Stomach smooth muscle (tissue), 2 donors: ENCODE data around the gene PPP1R3G.

ENCODE experiments used
- H3K27ac ChIP-seq: one replicate; pipeline ENCODE4 v1.7.0; 2013; ENCODE audit warnings: mild to moderate bottlenecking, low read length, inconsistent platforms
- H3K27me3 ChIP-seq, 2 donors: one replicate each; pipeline ENCODE4 v1.7.0; 2013; ENCODE audit warnings: low read length in 2 of 2; ENCODE audit not compliant: insufficient read depth in 2 of 2, control insufficient read depth in 1 of 2
- H3K36me3 ChIP-seq, 2 donors: one replicate each; pipeline ENCODE4 v1.7.0; 2013; ENCODE audit warnings: low read length in 2 of 2; ENCODE audit not compliant: control insufficient read depth in 2 of 2, insufficient read depth in 2 of 2
- H3K4me1 ChIP-seq: one replicate; pipeline ENCODE4 v1.7.0; 2013; ENCODE audit warnings: low read length; ENCODE audit not compliant: control insufficient read depth, insufficient read depth
- H3K4me3 ChIP-seq, 2 donors: one replicate each; pipeline ENCODE4 v1.7.0; 2013; ENCODE audit warnings: low read length in 2 of 2
- H3K9ac ChIP-seq, 2 donors: one replicate each; pipeline ENCODE4 v1.7.0; 2013; ENCODE audit warnings: low read length in 2 of 2, mild to moderate bottlenecking in 1 of 2
- H3K9me3 ChIP-seq, 2 donors: one replicate each; pipeline ENCODE4 v1.7.0; 2013; ENCODE audit warnings: low read length in 2 of 2; ENCODE audit not compliant: control insufficient read depth in 2 of 2
- donor health status: healthy.
- donor health status: Pancreatic carcinoma.

Gene PPP1R3G

GRCh38 chr6:5125152-5126006, 40.2 kb downstream of the PPP1R3G start:
- Histone ChIP-seq H3K27me3 (no peaks in the 10 kb centered on the region), H3K36me3 (peaks cover 0 to 2% of the 10 kb centered on the region in 2 donors), H3K4me3 (no peak overlapping the region), H3K27ac (no peak overlapping the region), H3K9me3 (no peaks in the 10 kb centered on the region), H3K4me1 (no peaks in the 10 kb centered on the region), H3K9ac (no peak overlapping the region)

- H3K36me3 ChIP-seq = peaks cover 0 to 2% of the 10 kb centered on the region in 2 donors
- no peaks in the 10 kb centered on the region for H3K4me1 ChIP-seq
- H3K27ac ChIP-seq = no peak overlapping the region
- H3K27me3 ChIP-seq = no peaks in the 10 kb centered on the region
- no peak overlapping the region for H3K9ac ChIP-seq
- H3K4me3 ChIP-seq = no peak overlapping the region
- H3K9me3 ChIP-seq = no peaks in the 10 kb centered on the region
Measured at GRCh38 chr6:5126214-5126613, 41.1 kb downstream of the PPP1R3G start.

- H3K27me3 ChIP-seq = no peaks in the 10 kb centered on the region
- no peak overlapping the region for H3K27ac ChIP-seq
- H3K36me3 ChIP-seq = peaks cover 0 to 2% of the 10 kb centered on the region in 2 donors
- H3K9me3 ChIP-seq = no peaks in the 10 kb centered on the region
- peaks cover under 1% of the 10 kb centered on the region for H3K4me1 ChIP-seq
- H3K4me3 ChIP-seq = no peak overlapping the region
- no peak overlapping the region for H3K9ac ChIP-seq
Measured at GRCh38 chr6:5127106-5127687, 42.1 kb downstream of the PPP1R3G start.

- H3K9me3 ChIP-seq = no peaks in the 10 kb centered on the region
- H3K27me3 ChIP-seq = no peaks in the 10 kb centered on the region
- H3K4me3 ChIP-seq = no peak overlapping the region
- H3K4me1 ChIP-seq = peaks cover 9% of the 10 kb centered on the region
- H3K36me3 ChIP-seq = peaks cover 0 to 2% of the 10 kb centered on the region in 2 donors
- H3K9ac ChIP-seq = no peak overlapping the region
- H3K27ac ChIP-seq = no peak overlapping the region
Measured at GRCh38 chr6:5128351-5128750, 43.2 kb downstream of the PPP1R3G start.

GRCh38 chr6:5130135-5130866, 45.2 kb downstream of the PPP1R3G start:
- H3K4me3 ChIP-seq = no peak overlapping the region
- no peak overlapping the region for H3K27ac ChIP-seq
- no peaks in the 10 kb centered on the region for H3K9me3 ChIP-seq
- peaks cover 9% of the 10 kb centered on the region for H3K4me1 ChIP-seq
- H3K36me3 ChIP-seq = peaks cover 0 to 2% of the 10 kb centered on the region in 2 donors
- no peaks in the 10 kb centered on the region for H3K27me3 ChIP-seq
- no peak overlapping the region for H3K9ac ChIP-seq

GRCh38 chr6:5132731-5133130, 47.6 kb downstream of the PPP1R3G start:
- H3K27ac ChIP-seq = peak overlapping the region; percentile 67
- no peaks in the 10 kb centered on the region for H3K36me3 ChIP-seq
- H3K9ac ChIP-seq = peak overlapping the region; percentile 5 to 42
- H3K4me1 ChIP-seq = peaks cover 9% of the 10 kb centered on the region
- H3K9me3 ChIP-seq = no peaks in the 10 kb centered on the region
- peak overlapping the region; percentile 49 to 63 for H3K4me3 ChIP-seq
- H3K27me3 ChIP-seq = no peaks in the 10 kb centered on the region

- no peak overlapping the region for H3K27ac ChIP-seq
- no peaks in the 10 kb centered on the region for H3K36me3 ChIP-seq
- peaks cover 9% of the 10 kb centered on the region for H3K4me1 ChIP-seq
- H3K9ac ChIP-seq = no peak overlapping the region
- H3K27me3 ChIP-seq = no peaks in the 10 kb centered on the region
- no peak overlapping the region for H3K4me3 ChIP-seq
- no peaks in the 10 kb centered on the region for H3K9me3 ChIP-seq
Measured at GRCh38 chr6:5133943-5134342, 48.8 kb downstream of the PPP1R3G start.

GRCh38 chr6:5135788-5136376, 50.7 kb downstream of the PPP1R3G start:
- H3K4me3 ChIP-seq = no peak overlapping the region
- no peaks in the 10 kb centered on the region for H3K36me3 ChIP-seq
- H3K4me1 ChIP-seq = peaks cover 9% of the 10 kb centered on the region
- H3K27ac ChIP-seq = no peak overlapping the region
- H3K9ac ChIP-seq = no peak overlapping the region
- no peaks in the 10 kb centered on the region for H3K27me3 ChIP-seq
- no peaks in the 10 kb centered on the region for H3K9me3 ChIP-seq

- peaks cover 9% of the 10 kb centered on the region for H3K4me1 ChIP-seq
- H3K9me3 ChIP-seq = no peaks in the 10 kb centered on the region
Measured at GRCh38 chr6:5136851-5137250, 51.7 kb downstream of the PPP1R3G start.

More at GRCh38 chr6:5136851-5137250, 51.7 kb downstream of the PPP1R3G start:
- Histone ChIP-seq H3K4me3 (no peak overlapping the region), H3K27ac (no peak overlapping the region), H3K9ac (no peak overlapping the region), H3K36me3 (no peaks in the 10 kb centered on the region), H3K27me3 (no peaks in the 10 kb centered on the region)
